HG03139 (cell line): ENCODE measurements around the gene C1orf122.

Experiments used
- ATAC-seq: cut with Tn5 transposase; IDR thresholded peaks from one replicate; pipeline ENCODE4 v1.9.1; 2021; ENCODE audit not compliant: unreplicated experiment

Gene C1orf122

GRCh38 chr1:37797750-37798345 is 9.7 kb upstream of the C1orf122 start:
- ATAC-seq, result no peak

- no peak for ATAC-seq
Measured at GRCh38 chr1:37802439-37802838, 5.2 kb upstream of the C1orf122 start.

GRCh38 chr1:37807220-37807554 is 403 bp upstream of the C1orf122 start:
- no peak for ATAC-seq

- peak; percentile 28 for ATAC-seq
Measured at GRCh38 chr1:37808369-37809319, 1.1 kb downstream of the C1orf122 start.

- no peak for ATAC-seq
Measured at GRCh38 chr1:37809942-37810341, 2.4 kb downstream of the C1orf122 start.

- ATAC-seq, result no peak
Measured at GRCh38 chr1:37811027-37811655, 3.6 kb downstream of the C1orf122 start.

GRCh38 chr1:37813529-37814145 is 6.0 kb downstream of the C1orf122 start:
- no peak for ATAC-seq

GRCh38 chr1:37814252-37814651 is 6.7 kb downstream of the C1orf122 start:
- no peak for ATAC-seq

GRCh38 chr1:37817481-37817880 is 9.9 kb downstream of the C1orf122 start:
- ATAC-seq, result no peak

- ATAC-seq, result no peak
Measured at GRCh38 chr1:37821481-37821880, 13.9 kb downstream of the C1orf122 start.

GRCh38 chr1:37822906-37823815 is 15.6 kb downstream of the C1orf122 start:
- ATAC-seq, result no peak

GRCh38 chr1:37824001-37824400 is 16.4 kb downstream of the C1orf122 start:
- ATAC-seq, result no peak

- ATAC-seq, result no peak
Measured at GRCh38 chr1:37825506-37825905, 17.9 kb downstream of the C1orf122 start.

- no peak for ATAC-seq
Measured at GRCh38 chr1:37828410-37829074, 21.0 kb downstream of the C1orf122 start.

- no peak for ATAC-seq
Measured at GRCh38 chr1:37831109-37831508, 23.5 kb downstream of the C1orf122 start.

GRCh38 chr1:37831809-37832208 is 24.2 kb downstream of the C1orf122 start:
- ATAC-seq, result no peak

- ATAC-seq, result no peak
Measured at GRCh38 chr1:37836788-37837187, 29.2 kb downstream of the C1orf122 start.

- ATAC-seq, result no peak
Measured at GRCh38 chr1:37839676-37840075, 32.1 kb downstream of the C1orf122 start.

GRCh38 chr1:37840711-37841110 is 33.1 kb downstream of the C1orf122 start:
- no peak for ATAC-seq

GRCh38 chr1:37841652-37842051 is 34.1 kb downstream of the C1orf122 start:
- ATAC-seq, result no peak
